ENCODE data around the gene CDKN1A.

DNA sequence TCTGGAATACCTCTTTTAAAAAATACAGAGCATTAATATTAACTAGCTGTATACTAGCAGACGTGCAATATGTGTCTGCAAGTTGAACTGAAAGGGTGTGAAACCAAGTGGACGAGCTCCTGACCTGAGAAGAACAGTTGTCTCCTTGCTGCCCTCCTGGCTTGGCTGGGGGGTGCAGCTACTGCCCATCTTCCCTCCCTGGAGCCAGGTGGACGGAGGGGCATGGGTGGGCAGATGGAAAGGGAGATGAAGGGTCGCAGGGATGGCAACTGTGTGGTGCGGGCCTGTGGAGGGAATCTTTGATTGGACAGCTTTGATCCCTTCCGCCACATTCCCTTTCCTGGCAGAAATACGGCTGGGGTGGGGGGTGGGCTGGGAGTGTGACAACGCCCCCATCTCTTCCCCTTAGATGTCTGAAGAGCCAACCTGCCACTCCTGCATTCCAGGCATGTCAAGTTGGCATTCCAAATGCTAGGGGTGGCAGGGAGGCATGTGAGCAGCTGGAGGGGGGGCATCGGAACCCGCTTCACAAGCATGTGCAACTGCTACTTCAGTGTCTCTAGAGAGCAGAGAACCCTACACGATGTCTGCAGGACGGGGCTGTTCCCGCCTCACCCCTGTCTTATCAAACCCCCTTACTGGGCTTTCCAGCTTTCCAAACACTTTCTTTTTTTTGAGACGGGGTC is 47.0 kb upstream of the CDKN1A start:
- TF ChIP-seq POLR2A (IDR thresholded peaks at IDR 0.05): no peak
- TF ChIP-seq, protein P1, sequence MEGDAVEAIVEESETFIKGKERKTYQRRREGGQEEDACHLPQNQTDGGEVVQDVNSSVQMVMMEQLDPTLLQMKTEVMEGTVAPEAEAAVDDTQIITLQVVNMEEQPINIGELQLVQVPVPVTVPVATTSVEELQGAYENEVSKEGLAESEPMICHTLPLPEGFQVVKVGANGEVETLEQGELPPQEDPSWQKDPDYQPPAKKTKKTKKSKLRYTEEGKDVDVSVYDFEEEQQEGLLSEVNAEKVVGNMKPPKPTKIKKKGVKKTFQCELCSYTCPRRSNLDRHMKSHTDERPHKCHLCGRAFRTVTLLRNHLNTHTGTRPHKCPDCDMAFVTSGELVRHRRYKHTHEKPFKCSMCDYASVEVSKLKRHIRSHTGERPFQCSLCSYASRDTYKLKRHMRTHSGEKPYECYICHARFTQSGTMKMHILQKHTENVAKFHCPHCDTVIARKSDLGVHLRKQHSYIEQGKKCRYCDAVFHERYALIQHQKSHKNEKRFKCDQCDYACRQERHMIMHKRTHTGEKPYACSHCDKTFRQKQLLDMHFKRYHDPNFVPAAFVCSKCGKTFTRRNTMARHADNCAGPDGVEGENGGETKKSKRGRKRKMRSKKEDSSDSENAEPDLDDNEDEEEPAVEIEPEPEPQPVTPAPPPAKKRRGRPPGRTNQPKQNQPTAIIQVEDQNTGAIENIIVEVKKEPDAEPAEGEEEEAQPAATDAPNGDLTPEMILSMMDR (IDR thresholded peaks at IDR 0.05 in 4 of 5, conservative IDR thresholded peaks at IDR 0.05 in 1 of 5): no peak
